Measurements from ENCODE around the gene PRKCA.
A peak's percentile ranks its signal among the peaks of the same experiment; 100 is the strongest.

PRKCA gene

DNA sequence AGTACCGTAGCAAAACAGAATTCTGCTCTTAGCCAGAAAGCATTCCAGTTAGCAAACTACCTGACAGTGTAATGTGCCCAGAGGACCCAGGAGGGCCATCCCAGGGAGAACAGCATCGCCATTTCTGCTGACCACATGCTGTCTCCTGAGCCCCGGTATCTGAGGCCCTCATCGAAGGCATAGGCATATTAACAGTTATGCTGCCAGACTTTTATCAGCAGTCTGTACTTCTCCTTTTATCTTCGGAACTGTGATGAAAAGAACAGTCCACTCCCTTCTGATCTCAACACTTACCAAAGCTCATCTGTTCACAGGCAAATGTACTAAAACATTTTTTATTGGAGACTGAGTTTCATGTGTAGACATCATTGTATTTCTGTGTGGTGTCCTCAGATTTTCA lies 236.4 kb downstream of the PRKCA start:
- no peak for DNase-seq

DNA sequence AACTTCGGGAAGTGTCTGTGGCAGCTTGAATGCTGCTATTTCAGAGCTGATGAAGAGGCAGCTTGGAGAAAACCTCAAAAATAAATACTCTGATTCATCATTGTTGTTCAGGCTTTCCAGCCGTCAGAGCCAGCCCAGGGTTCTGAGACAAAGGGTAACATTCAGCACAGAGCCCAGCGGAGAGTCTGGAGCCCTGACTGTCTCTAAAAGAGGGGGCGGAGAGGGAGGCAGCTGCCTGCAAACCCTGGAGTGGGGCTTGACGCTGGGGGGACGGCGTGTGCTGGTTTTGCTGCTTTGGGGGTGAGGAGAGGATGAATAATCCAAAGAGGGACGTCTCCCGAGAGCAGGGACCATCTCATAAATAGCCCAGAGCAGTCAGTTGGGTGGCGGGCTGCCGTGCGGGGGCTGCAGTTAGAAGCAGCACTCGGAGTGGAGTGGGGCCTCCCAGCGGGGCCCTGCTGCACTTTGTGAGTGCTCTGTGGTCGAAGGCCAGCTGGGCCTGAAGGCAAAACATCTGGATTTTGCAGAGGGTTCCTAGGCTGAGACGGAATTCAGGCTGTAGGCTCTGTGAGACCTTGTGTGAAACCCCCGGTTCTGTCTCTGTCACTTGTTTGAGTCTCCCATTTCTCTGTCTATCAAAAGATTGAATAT lies 237.8 kb downstream of the PRKCA start:
- DNase-seq = peak in 54 of 56 donors; percentile 44 to 95 (median 88)

DNA sequence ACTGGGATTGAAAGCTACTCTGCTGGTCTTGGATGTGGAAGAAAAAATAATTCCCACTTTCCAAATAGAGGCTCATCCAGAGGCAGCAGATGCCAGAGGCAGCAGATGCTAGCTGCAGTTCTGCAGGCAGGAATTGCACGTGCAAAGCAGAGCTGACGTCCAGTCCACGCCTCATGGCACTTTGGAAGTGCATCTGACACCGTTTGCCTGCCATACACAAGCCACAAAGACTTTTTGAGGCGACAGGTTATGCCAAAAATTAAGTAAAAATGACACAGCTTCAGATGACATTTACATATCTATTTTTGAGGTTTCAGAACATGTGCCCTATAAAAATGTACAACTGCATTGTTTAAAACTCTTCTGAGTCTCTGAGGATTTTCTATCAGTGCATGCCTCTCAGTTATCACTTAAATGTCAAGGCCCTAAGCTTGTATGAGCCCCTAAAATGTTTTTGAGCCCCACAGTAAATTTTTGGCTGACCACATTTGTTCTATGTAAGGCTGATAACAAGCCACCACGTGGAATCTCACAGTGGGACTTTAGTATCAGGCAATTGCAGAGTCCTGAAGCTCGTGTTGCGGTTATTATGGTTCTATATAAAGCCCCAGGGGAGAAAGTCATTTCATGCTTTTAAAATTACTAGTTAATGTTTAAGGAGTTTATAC lies 239.2 kb downstream of the PRKCA start:
- peak in 20 of 56 donors; percentile 6 to 52 (median 28) for DNase-seq

DNA sequence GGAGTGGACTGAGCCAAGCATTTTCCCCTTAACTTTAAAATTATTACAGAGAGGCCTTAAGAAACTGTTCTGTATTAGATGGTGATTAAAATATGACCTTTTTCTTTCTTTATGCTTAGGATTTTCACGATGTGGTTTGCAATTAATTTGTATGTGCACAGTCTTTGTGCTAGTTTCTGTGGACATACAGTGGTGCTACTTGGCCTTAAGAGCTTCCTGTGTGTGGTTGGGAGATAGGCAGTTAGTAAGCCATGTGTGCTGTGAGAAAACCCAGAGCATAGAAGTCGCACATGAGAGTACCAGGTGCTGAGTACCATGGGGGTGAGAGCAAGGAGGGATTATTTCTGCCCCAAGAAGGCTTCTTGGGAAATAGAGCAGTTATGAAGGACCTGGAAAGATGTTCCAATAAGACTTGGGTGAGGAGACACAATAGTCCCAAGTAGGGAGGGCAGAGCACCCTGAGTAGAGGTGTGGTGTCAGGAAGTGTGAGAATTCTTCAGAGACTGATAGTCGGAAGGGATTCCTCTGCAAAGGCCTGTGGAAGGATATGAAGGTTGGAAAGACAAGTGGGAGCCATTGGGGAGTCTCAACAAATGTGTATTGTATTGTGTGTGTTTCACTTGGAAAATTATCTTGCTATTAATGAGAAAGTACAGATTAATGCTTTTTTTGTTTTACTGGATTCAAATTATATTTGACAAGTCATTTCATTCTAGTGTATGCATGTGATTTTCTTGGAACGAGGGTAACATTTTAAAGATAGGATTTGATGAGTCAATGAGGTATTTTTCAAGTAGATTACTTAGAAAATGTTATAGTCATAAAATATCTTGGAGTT lies 239.9 kb downstream of the PRKCA start:
- no peak for DNase-seq

DNA sequence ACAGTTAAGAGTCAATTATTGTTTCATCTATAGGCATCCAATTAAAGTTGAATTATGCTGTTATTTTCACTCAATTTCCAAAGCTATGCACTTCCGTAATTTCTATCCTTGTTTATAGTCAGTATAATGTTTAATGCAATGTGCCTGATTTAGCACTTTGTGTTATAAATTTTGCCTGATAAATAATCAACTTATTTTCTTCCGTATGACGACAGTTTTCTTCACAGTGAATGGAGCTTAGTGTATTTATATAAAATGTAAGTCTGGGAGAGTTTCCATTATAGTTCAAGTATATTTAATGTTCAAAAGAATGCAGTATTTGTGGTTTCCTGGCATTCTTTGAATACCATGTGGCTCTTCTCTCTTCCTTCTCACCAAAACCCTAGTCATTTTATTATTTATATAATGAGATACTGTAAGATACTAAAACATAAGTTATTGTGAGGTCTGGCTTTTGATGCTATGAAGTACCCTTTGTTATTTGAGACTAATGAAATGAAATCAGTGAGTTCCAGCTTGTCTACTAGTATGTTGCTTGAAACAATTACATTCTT lies 240.6 kb downstream of the PRKCA start:
- no peak for DNase-seq

DNA sequence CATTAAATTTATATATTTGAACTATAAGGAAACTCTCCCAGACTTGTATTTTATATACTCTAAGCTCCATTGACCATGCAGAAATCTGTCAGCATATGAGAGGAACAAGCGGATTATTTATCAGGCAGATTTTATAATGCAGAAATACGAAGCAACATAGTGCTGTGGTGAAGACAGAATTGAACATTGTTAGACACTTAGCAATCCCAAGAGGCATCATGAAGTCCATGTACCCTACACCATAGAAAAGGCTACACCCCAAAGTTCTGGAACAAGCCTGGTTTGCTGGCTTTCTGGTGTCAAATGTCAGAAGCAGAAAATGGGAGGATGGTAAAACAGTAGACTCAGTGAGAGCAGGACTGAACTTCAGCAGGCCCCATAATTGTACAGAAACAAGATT lies 241.1 kb downstream of the PRKCA start:
- DNase-seq = no peak

DNA sequence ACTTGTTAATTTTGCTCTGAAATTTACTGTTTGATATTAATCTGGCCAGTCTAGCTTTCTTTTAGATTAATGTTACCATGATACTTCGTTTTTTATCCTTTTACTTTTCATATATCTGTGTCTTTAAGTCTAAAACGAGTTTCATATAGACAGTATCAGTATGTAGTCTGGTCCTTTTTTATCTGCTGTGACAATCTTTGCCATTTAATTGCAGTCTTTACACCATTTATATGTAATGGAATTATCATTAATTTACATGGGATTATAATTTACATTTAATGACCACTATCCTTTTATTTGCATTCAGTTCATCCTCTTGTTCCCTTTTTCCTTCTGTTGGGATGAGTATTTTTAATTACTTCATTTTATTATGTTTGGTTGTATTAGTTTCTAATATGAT lies 243.5 kb downstream of the PRKCA start:
- DNase-seq = no peak

DNA sequence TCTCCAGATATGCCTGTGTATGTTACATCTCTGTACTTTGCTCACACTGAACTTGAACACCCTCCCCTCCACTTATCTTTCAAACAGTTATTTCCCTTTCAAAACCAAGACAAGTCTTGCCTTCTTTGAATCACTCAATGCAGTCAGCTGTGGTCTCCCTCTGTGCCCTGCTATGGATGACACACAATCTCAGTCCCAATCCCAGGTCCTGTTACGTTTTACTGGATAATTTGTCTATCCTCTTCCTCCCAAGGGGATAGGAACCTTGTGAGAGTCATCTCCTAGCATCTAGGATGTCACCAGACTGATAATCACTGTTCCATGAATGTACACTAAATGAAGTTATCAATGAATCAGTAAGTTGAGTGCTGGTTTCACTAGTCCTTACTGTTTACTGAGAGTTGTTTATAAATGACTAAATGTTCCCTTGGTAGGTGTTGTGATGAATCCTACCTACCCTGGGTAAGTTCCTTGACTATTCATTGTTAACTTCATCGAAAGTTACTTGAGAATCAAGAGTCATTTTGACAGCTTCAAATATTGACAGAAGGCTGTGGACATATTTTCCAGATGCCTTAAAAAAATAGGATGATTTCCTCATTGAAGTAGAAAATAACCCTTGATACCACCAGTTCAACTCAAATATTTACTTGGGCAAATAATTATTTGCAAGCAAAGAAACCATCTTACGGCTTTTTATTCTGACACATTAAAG lies 244.9 kb downstream of the PRKCA start:
- DNase-seq = no peak

DNA sequence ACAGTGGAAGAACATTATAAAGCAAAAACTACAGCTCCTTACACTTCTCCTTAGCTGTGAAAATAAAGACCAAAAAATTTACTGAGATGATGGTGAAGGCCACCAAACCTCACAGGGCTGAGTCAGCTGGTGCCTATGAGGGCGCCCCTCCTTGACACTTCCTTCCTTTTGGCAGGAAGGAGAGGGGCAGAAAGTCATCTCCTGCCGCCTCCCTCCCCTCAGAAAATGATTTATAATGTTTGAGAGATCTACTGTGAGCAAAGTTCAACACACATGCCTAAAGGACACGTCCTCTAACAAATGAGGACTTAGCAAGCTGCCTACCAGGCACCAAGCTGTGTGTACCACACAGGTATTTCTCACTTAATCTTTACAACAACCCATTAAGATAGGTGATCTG lies 245.7 kb downstream of the PRKCA start:
- no peak for DNase-seq

DNA sequence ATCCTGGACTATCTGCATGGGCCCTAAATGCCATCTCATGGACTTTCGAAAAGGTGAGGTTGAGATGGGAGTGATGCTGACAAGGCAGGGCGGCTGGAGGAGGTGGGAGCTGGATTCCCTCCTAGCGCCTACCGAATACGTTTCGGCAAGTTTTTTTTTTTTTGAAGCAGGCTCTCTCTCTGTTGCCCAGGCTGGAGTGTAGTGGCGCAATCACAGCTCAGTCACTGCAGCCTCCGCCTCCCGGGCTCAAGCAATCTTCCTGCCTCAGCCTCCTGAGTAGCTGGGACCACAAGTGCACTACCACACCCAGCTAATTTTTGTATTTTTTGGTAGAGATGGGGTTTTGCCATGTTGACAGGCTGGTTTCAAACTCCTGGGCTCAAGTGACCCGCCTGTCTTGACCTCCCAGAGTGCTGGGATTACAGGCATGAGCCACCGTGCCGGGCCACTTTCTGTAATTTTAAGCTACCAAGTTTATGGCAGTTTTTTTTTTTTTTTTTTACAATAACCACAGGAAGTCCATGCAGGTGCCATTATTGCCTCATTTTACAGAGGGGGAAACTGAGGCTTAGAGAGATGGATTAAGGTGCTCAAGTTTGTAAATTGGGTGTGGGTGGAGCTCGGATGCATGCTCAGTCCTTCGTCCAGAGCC lies 246.4 kb downstream of the PRKCA start:
- DNase-seq = no peak

DNA sequence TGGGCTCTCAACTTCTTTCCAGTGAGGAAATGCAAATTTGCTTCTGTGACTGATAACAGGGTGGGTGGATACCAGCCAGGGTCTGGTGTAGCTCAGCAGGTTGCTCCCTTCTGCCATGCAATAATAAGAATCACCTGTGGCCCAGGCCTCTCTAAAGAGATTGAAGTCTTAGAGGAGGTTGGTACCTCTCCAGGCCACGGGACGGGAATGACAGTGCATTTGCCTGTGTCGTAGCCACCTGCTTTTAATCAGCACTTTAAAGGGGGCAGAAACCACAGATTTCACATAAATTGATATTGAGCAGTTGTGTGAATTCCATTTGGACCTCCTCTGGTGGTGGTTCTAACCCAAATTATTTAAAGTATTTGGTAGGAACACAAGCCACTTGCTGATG lies 246.9 kb downstream of the PRKCA start:
- DNase-seq = no peak

DNA sequence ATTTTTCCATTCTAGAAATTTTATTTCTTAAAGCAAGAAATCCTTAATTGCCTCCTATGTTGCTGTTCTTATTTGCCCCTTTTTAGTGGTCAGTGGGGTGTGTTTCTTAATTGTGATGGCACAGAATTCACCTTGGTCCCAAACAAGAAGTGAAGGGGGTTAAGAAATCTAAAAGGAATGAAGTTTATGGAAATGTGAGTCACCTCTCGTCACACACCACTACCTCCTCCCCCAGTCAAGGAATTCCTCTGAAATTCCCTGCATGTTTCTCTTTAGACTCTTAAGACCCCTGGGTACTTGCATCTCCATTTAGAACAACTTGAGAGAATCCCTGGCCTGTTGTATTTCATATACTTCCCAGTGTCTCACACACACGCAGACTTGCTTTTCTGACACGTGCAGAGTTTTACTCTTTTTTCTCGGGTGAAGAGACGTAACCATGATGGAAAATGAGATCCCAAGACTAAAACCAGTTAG lies 247.4 kb downstream of the PRKCA start:
- no peak for DNase-seq

DNA sequence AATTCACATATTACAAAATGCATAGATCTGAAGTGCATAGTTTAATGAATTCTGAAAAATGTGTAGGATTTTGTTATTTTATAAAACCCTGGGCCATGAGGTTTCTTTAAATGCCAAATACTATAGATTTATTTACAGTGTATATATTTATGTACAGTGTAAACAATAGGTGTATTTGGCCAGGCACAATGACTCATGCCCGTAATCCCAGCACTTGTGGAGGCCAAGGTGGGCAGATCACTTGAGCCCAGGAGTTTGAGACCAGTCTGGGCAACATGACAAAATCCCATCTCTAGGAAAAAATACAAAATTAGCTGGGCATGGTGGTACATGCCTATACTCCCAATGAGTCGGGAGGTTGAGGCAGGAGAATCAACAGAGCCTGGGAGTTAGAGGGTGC lies 249.4 kb downstream of the PRKCA start:
- DNase-seq = no peak

DNA sequence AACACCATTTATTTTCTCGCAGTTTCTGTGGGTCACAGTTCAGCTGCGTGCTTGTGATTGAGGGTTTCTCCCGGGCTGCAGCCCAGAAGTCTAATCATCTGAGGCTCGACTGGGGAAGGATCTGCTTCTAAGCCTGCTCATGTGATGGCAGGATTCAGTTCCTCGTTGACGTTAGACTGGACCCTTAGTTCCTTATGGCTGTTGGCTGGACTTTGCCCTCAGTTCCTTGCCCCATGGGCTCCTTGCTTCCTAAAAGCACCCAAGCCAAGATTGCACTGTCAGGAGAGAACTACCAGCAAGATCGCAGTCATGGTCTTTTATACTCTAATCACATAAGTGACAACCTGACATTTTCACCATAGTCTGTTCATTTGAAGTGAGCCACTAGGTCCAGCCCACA lies 250.0 kb downstream of the PRKCA start:
- no peak for DNase-seq

DNA sequence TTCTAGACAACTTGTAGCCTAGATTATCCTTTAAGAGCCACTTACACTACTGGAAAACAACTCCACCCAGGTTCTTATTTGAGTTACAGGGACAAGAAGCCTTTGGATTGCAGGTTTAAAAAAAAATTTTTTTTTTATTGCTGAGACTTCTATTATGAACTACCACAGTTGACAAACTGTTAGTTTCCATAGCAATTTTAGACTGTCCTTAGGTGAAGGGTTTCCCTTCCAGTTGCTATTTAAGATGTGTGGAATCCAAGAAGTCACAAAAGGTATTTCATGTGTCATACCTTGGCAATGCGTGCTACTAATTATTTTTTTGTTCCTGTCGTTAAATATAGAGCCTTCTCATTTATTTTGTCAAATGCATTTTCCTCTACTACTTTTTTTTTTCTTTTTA lies 253.2 kb downstream of the PRKCA start:
- DNase-seq = no peak

DNA sequence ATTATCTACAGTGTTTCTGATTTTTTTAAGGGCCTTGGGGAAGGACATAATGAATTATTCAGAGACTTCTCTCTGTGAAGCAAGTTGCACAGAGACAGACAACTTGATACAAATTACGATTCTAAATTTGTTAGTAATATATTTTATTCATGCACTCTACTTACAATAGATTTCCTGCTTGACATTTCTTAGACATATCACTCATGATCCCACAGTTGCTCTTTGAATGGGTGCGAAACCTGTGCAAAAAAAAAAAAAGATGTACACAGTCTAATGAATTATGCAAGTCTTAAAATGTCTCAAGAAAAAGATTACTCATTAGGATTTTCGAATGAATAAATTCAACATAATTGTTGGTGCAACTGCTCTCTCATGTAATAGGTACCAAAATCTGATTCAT lies 254.8 kb downstream of the PRKCA start:
- DNase-seq = no peak

DNA sequence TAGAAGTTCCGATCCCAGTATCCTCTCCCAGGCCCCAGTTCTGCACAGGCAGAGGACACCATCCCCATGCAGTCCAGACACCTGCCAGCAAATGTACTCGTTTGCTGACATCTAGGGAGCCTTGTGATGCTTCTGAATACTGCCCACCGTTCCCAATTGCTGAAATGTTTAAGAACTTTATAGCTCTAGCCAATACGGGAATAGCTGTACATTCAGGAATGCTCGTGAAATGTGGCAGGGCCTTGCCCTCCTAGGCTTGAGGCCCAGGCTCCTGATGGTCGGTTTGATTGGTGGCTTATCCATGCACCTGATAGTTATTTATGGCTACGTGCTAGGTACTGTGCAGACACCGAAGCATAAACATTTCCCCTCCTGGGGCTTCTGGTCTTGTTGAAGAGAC lies 255.5 kb downstream of the PRKCA start:
- no peak for DNase-seq

DNA sequence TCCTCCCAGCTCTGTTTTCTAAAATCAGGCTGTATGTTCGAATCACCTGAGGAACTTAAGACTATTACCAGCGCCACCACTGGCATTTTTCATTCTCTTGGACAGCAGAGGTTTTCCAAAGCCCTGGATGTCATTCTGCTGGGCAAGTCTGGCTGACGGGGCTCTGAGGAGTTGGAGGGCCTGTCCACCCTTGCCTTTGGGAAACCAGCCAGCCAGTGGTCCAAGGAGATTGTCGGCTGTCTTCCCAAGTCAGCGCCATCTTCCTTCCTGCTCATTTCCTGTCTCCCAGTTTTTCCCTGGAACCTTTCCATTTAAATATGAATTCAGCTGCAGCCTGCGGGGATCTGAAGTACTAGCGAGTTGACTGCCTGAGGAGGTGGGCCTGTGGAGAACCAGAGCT lies 258.3 kb downstream of the PRKCA start:
- DNase-seq = no peak

DNA sequence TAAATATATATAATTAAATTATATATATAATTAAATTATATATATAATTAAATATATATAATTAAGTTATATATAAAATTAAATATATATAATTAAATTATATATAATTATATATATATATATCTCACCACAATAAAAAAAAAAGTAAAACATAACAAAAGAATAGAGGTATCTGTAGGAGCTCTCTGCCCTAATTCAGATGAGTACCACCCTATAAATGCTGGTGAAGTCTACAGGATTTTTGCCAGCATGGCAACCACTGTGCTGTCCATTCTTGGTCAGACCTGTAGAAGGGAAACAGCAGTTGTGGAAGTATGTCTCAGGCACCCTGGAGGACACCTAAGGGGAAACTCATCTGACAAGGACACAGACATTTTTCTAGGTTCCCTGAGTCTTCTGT lies 259.7 kb downstream of the PRKCA start:
- no peak for DNase-seq

DNA sequence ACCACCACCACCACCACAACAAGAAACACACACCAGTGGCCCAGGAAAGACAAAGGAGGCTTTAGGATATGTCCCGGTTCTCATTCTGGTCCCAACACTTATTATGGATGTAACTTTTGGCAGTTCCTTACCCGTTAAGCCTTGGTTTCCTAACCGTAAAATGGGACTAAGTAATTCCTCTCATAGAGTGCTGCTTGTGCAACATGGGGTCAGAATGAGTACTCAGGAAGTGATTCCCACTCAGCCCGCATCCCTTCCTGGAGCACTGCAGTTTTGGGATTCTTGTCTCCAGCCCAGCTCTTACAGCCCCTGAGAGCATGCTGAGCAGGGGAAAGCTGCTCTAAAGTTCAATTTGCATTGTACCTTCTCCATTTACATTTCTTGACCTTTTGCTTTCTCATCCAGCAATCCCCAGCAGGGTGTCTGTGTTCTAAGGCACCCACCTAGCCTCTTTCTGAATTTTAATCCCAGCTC lies 262.6 kb downstream of the PRKCA start:
- no peak for DNase-seq
